ENCODE data around the gene ABRACL. TPM values are rescaled to one million over a fixed set of nuclear protein-coding genes. Genes with fewer than 3 reads are reported as not detected.

ABRACL gene
- 121 and 123 TPM in 2 replicates for total RNA-seq (2021)
- long read RNA-seq, transcript ABRACL-201 (3 exons, 845 nt) = major isoform, 105 of 115 reads
- long read RNA-seq, partial matches to known transcripts = 0 of 115 reads
- long read RNA-seq, other reads (novel, unspliced or antisense) = 10 of 115 reads

- no peak for TF ChIP-seq CTCF (conservative IDR thresholded peaks at IDR 0.05)
- WGBS (ENCODE audit: extremely low coverage, insufficient read length, low lambda C conversion rate) = no CpG with 5 or more reads among the region's 77 CpGs
- H4K5ac ChIP-seq (ENCODE audit: insufficient read length, low read depth, low read length) = peak within 1 kb of the TSS; percentile 41
These were observed at the start of gene ABRACL for GRCh38 chr6:139028658-139029469. TSS of gene ABRACL (plus strand) at chr6:139028745. CDS start at chr6:139034161, 5,416 bp downstream.

More at GRCh38 chr6:139028658-139029469, at the start of gene ABRACL:
- Histone ChIP-seq H2BK120ac (ENCODE audit: low read depth, low read length, poor library complexity, severe bottlenecking) (no peak within 1 kb of the TSS), H2BK12ac (ENCODE audit: insufficient read length, low read depth, low read length) (peak within 1 kb of the TSS; percentile 41), H2BK15ac (ENCODE audit: low read depth, low read length) (peak within 1 kb of the TSS; percentile 1; the same call in 1 of the 2 replicates), H3T11ph (ENCODE audit: low read length) (no peak within 1 kb of the TSS), H3K9me3 (ENCODE audit: control insufficient read depth, low read depth, low read length) (no peaks in the 10 kb centered on the region), H4K91ac (ENCODE audit: insufficient read length, low read depth, low read length) (no peak within 1 kb of the TSS), H4K20me1 (ENCODE audit: control insufficient read depth, insufficient read depth, insufficient read length) (peaks cover 2% of the 10 kb centered on the region), H3K4ac (ENCODE audit: low read depth, low read length) (no peak within 1 kb of the TSS; the same call in 1 of the 2 replicates), H3K79me1 (ENCODE audit: insufficient read depth, low read depth, low read length, poor library complexity, severe bottlenecking) (no peaks in the 10 kb centered on the region), H3K23me2 (ENCODE audit: insufficient read length, low read depth, low read length, poor library complexity, severe bottlenecking) (peaks cover 15% of the 10 kb centered on the region), H3K14ac (ENCODE audit: insufficient read depth, low read length) (peak within 1 kb of the TSS; percentile 98), H3K56ac (ENCODE audit: insufficient read length, low read depth, low read length) (no peak within 1 kb of the TSS), H2AFZ (ENCODE audit: low read length) (peak within 1 kb of the TSS; percentile 11), H3K27ac (ENCODE audit: insufficient read length, low read depth, low read length) (peak within 1 kb of the TSS; percentile 18), H3K18ac (ENCODE audit: insufficient read length, low read depth, low read length) (peak within 1 kb of the TSS; percentile 91), H3K9ac (ENCODE audit: extremely low read depth, insufficient read length, low read length) (peak within 1 kb of the TSS; percentile 87), H3K27me3 (ENCODE audit: insufficient read depth, low read length) (no peaks in the 10 kb centered on the region), H2BK20ac (ENCODE audit: low read depth, low read length, poor library complexity, severe bottlenecking) (no peak within 1 kb of the TSS), H3K4me1 (ENCODE audit: insufficient read depth, low read length) (peaks cover 13% of the 10 kb centered on the region; the same call in 1 of the 2 replicates), H4K8ac (replicated peaks; ENCODE audit: insufficient read length, low read depth, low read length) (no peak within 1 kb of the TSS), H3K79me2 (ENCODE audit: insufficient read depth, low read length) (peaks cover 22% of the 10 kb centered on the region), H3K23ac (ENCODE audit: insufficient read length, low read depth, low read length) (no peak within 1 kb of the TSS), H2AK5ac (ENCODE audit: insufficient read length, low read length) (no peak within 1 kb of the TSS), H3K4me2 (ENCODE audit: insufficient read depth, insufficient read length, low read length) (peak within 1 kb of the TSS; percentile 78), H2BK5ac (ENCODE audit: insufficient read length, low read length) (peak within 1 kb of the TSS; percentile 19)
- no peaks in the 10 kb centered on the region for H3K9me3 Mint-ChIP-seq
- no peak for DNase-seq
- H3K36me3 Mint-ChIP-seq (ENCODE audit: insufficient read depth in 1 of 3, low read depth in 3 of 3) = peaks cover 4 to 6% (median 5%) of the 10 kb centered on the region in 3 experiments; a peak in 5 of 7 replicates
- H3K27me3 Mint-ChIP-seq (ENCODE audit: low read depth) = no peaks in the 10 kb centered on the region
- peak within 1 kb of the TSS; percentile 56 to 90 (median 84) for H3K27ac Mint-ChIP-seq
- peaks cover 28% of the 10 kb centered on the region in 2 experiments for H3K4me1 Mint-ChIP-seq
- no peak within 1 kb of the TSS; a peak in 2 of 5 replicates for H3K4me3 Mint-ChIP-seq
